Right atrium auricular region (tissue), 2 donors: ENCODE measurements around the gene KLHDC4. TPM values are rescaled to one million over a fixed set of nuclear protein-coding genes. Genes with fewer than 3 reads are reported as not detected.

Experiments
- DNase-seq: peaks from one replicate; pipeline ENCODE4 v3.0.0-alpha.2; 2019; ENCODE audit warnings: low spot score
- H3K27ac ChIP-seq, 2 donors: fragments of 200-600 bp; sonication (generic); 1 replicate in 1 of 2; 2 replicates in 1 of 2; pipeline ENCODE4 v1.5.1; 2016 to 2019
- H3K27me3 ChIP-seq, 2 donors: fragments of 200-600 bp; sonication (generic); one replicate each; pipeline versions ENCODE4 v1.5.1 to v1.6.0; 2017 to 2019
- H3K36me3 ChIP-seq: fragments of 200-600 bp; sonication (generic); one replicate; pipeline ENCODE4 v1.5.1; 2016
- H3K4me1 ChIP-seq, 2 donors: fragments of 200-600 bp; sonication (generic); one replicate each; pipeline versions ENCODE4 v1.5.1 to v1.6.0; 2017 to 2019
- H3K4me3 ChIP-seq, 2 donors: fragments of 200-600 bp; sonication (generic); 1 replicate in 1 of 2; 2 replicates in 1 of 2; pipeline ENCODE4 v1.5.1; 2017 to 2019; ENCODE audit warnings: mild to moderate bottlenecking in 1 of 2, moderate library complexity in 1 of 2
- H3K9me3 ChIP-seq, 2 donors: fragments of 200-600 bp; sonication (generic); one replicate each; pipeline ENCODE4 v1.5.1; 2019
- CTCF ChIP-seq, 2 donors: fragments of 200-600 bp; sonication (generic); IDR thresholded peaks; one replicate each; pipeline ENCODE4 v1.5.1; 2019; ENCODE audit warnings: antibody characterized with exemption in 2 of 2
- total RNA-seq, 2 donors: library from RNA; depleted of rRNA; stranded (reverse); fragments of >200 nt; gene quantifications; one replicate each; pipeline ENCODE4 v1.1.0, GENCODE V29; 2016

KLHDC4 gene
- total RNA-seq, 2 donors from 2014 or later = 11.8 to 12.6 TPM

- no peaks in the 10 kb centered on the region for H3K9me3 ChIP-seq
- TF ChIP-seq CTCF (IDR thresholded peaks at IDR 0.05) = no peak
- H3K36me3 ChIP-seq = peaks cover 36% of the 10 kb centered on the region
- H3K27me3 ChIP-seq = no peaks in the 10 kb centered on the region
- no peak overlapping the region for H3K27ac ChIP-seq
- DNase-seq = no peak
- no peaks in the 10 kb centered on the region for H3K4me1 ChIP-seq
- no peak overlapping the region for H3K4me3 ChIP-seq
These were observed 56.7 kb downstream of the KLHDC4 start for GRCh38 chr16:87708881-87709638.

- no peak for TF ChIP-seq CTCF (IDR thresholded peaks at IDR 0.05)
- Histone ChIP-seq H3K4me1 (no peaks in the 10 kb centered on the region), H3K27ac (no peak overlapping the region), H3K36me3 (peaks cover 32% of the 10 kb centered on the region), H3K9me3 (no peaks in the 10 kb centered on the region), H3K27me3 (no peaks in the 10 kb centered on the region), H3K4me3 (no peak overlapping the region)
- no peak for DNase-seq
These were observed 57.8 kb downstream of the KLHDC4 start for GRCh38 chr16:87707714-87708580.

GRCh38 chr16:87707097-87707496, 58.7 kb downstream of the KLHDC4 start:
- H3K4me1 ChIP-seq = no peaks in the 10 kb centered on the region
- no peak for DNase-seq
- peaks cover 32% of the 10 kb centered on the region for H3K36me3 ChIP-seq
- H3K4me3 ChIP-seq = no peak overlapping the region
- H3K9me3 ChIP-seq = no peaks in the 10 kb centered on the region
- no peaks in the 10 kb centered on the region for H3K27me3 ChIP-seq
- H3K27ac ChIP-seq = no peak overlapping the region
- TF ChIP-seq CTCF (IDR thresholded peaks at IDR 0.05) = no peak

- Histone ChIP-seq H3K36me3 (peaks cover 32% of the 10 kb centered on the region), H3K9me3 (no peaks in the 10 kb centered on the region), H3K4me1 (no peaks in the 10 kb centered on the region), H3K27me3 (no peaks in the 10 kb centered on the region), H3K4me3 (no peak overlapping the region), H3K27ac (no peak overlapping the region)
- TF ChIP-seq CTCF (IDR thresholded peaks at IDR 0.05) = no peak
- no peak for DNase-seq
These were observed 59.3 kb downstream of the KLHDC4 start for GRCh38 chr16:87706278-87707000.

- H3K36me3 ChIP-seq = peaks cover 29% of the 10 kb centered on the region
- no peaks in the 10 kb centered on the region for H3K4me1 ChIP-seq
These were observed 60.0 kb downstream of the KLHDC4 start for GRCh38 chr16:87705771-87706277.

More at GRCh38 chr16:87705771-87706277, 60.0 kb downstream of the KLHDC4 start:
- DNase-seq = no peak
- Histone ChIP-seq H3K4me3 (no peak overlapping the region), H3K9me3 (no peaks in the 10 kb centered on the region), H3K27me3 (no peaks in the 10 kb centered on the region), H3K27ac (no peak overlapping the region)
- TF ChIP-seq CTCF (IDR thresholded peaks at IDR 0.05) = no peak
